ENCODE data around the gene RER1. TPM values are rescaled to one million over a fixed set of nuclear protein-coding genes. Genes with fewer than 3 reads are reported as not detected.

RER1 gene
- total RNA-seq, 1 donor, result 98.1 TPM

GRCh38 chr1:2354511-2355372, 36.9 kb upstream of the RER1 start:
- no peak for DNase-seq (ENCODE audit: low read depth)
- no peak overlapping the region for H3K4me3 ChIP-seq (ENCODE audit: low read depth, low read length)
- TF ChIP-seq CTCF (IDR thresholded peaks at IDR 0.05; ENCODE audit: insufficient read depth, low read length), result no peak

- no peak for TF ChIP-seq CTCF (IDR thresholded peaks at IDR 0.05; ENCODE audit: insufficient read depth, low read length)
- H3K4me3 ChIP-seq (ENCODE audit: low read depth, low read length), result no peak overlapping the region
- DNase-seq (ENCODE audit: low read depth), result no peak
Measured at GRCh38 chr1:2355373-2356261, 36.0 kb upstream of the RER1 start.

- no peak overlapping the region for H3K4me3 ChIP-seq (ENCODE audit: low read depth, low read length)
- TF ChIP-seq CTCF (IDR thresholded peaks at IDR 0.05; ENCODE audit: insufficient read depth, low read length), result no peak
- DNase-seq (ENCODE audit: low read depth), result no peak
Measured at GRCh38 chr1:2356401-2356800, 35.2 kb upstream of the RER1 start.

GRCh38 chr1:2356911-2357845, 34.5 kb upstream of the RER1 start:
- no peak overlapping the region for H3K4me3 ChIP-seq (ENCODE audit: low read depth, low read length)
- TF ChIP-seq CTCF (IDR thresholded peaks at IDR 0.05; ENCODE audit: insufficient read depth, low read length), result no peak
- no peak for DNase-seq (ENCODE audit: low read depth)

GRCh38 chr1:2358072-2358471, 33.6 kb upstream of the RER1 start:
- DNase-seq (ENCODE audit: low read depth), result no peak
- TF ChIP-seq CTCF (IDR thresholded peaks at IDR 0.05; ENCODE audit: insufficient read depth, low read length), result no peak

More at GRCh38 chr1:2358072-2358471, 33.6 kb upstream of the RER1 start:
- H3K4me3 ChIP-seq (ENCODE audit: low read depth, low read length), result no peak overlapping the region
